Vagina (tissue), 2 donors: ENCODE data around the gene DYRK1A. TPM values are rescaled to one million over a fixed set of nuclear protein-coding genes. Genes with fewer than 3 reads are reported as not detected.
A peak's percentile ranks its signal among the peaks of the same experiment; 100 is the strongest.

ENCODE experiments used
- DNase-seq, 2 donors: peaks; one replicate each; pipeline ENCODE4 v3.0.0-alpha.2; 2017; ENCODE audit errors: extremely low spot score in 2 of 2
- H3K27ac ChIP-seq: fragments of 200-600 bp; sonication (generic); one replicate; pipeline ENCODE4 v1.5.1; 2019
- H3K27me3 ChIP-seq: fragments of 200-600 bp; sonication (generic); one replicate; pipeline ENCODE4 v1.5.1; 2019
- H3K36me3 ChIP-seq, 2 donors: fragments of 200-600 bp; sonication (generic); one replicate each; pipeline ENCODE4 v1.5.1; 2017 to 2019
- H3K4me1 ChIP-seq: fragments of 200-600 bp; sonication (generic); one replicate; pipeline ENCODE4 v1.5.1; 2019
- H3K4me3 ChIP-seq, 2 donors: fragments of 200-600 bp; sonication (generic); 1 replicate in 1 of 2; 2 replicates in 1 of 2; pipeline ENCODE4 v1.5.1; 2016 to 2019
- H3K9me3 ChIP-seq: fragments of 200-600 bp; sonication (generic); one replicate; pipeline ENCODE4 v1.5.1; 2019
- CTCF ChIP-seq, 3 experiments: fragments of 450-650 bp in 2 of 3; fragments of 200-600 bp in 1 of 3; sonication (generic) in 1 of 3; IDR thresholded peaks; one replicate each; pipeline ENCODE4 v1.5.1; 2017 to 2019; ENCODE audit warnings: antibody characterized with exemption in 3 of 3, mild to moderate bottlenecking in 2 of 3, moderate library complexity in 2 of 3
- POLR2A ChIP-seq, 2 donors: fragments of 450-650 bp; IDR thresholded peaks; one replicate each; pipeline ENCODE4 v1.6.1; 2017; ENCODE audit warnings: antibody characterized with exemption in 2 of 2, mild to moderate bottlenecking in 2 of 2, moderate library complexity in 2 of 2
- POLR2AphosphoS5 ChIP-seq, 2 donors: sonication (generic); formaldehyde crosslinking; IDR thresholded peaks; one replicate each; pipeline ENCODE4 v1.9.0; 2017; ENCODE audit warnings: antibody characterized with exemption in 2 of 2, mild to moderate bottlenecking in 2 of 2, low read depth in 1 of 2; ENCODE audit not compliant: insufficient read depth in 1 of 2
- intact Hi-C: fragments of 100-400 bp; cut with DNase I; formaldehyde crosslinking; loops from one replicate; pipeline ENCODE4 v1.15.1; 2023
- total RNA-seq: library from RNA; depleted of rRNA; stranded (reverse); fragments of >200 nt; gene quantifications from one replicate; pipeline ENCODE4 v1.2.3, GENCODE V29; 2016

Gene DYRK1A
- total RNA-seq, 1 donor from 2014 or later: 78.1 TPM

DNA sequence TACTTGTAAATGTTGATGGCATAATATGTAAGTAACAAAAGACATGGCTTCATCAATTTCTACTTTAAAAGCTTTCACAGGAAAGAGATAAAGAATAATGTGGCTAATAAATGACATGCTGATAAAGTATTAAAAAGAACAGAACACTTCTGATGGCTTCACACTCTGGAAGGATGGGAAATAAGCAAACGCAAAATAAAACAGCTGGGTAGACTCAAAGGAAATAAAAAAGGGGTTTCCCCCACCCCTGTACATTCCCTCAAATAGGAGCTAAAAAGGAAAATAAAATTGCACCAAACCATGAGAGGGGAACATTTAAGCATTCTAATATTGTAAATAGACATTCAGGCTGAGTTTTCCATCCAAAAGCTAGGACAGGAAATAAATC lies 27.0 kb upstream of the DYRK1A start:
- H3K9me3 ChIP-seq: no peaks in the 10 kb centered on the region
- H3K4me3 ChIP-seq: no peak overlapping the region
- intact Hi-C loops: loop anchor here (2.0 kb wide), 1 partner anchor 27 kb away; the partner anchor contains the start of gene DYRK1A
- TF ChIP-seq POLR2AphosphoS5 (IDR thresholded peaks at IDR 0.05; ENCODE audit: insufficient read depth in 1 of 2, low read depth in 1 of 2) (no peak), POLR2A (IDR thresholded peaks at IDR 0.05) (no peak), CTCF (IDR thresholded peaks at IDR 0.05) (no peak)
- H3K27ac ChIP-seq: peak overlapping the region; percentile 59
- H3K27me3 ChIP-seq: no peaks in the 10 kb centered on the region
- H3K4me1 ChIP-seq: peaks cover 24% of the 10 kb centered on the region
- H3K36me3 ChIP-seq: no peaks in the 10 kb centered on the region
- DNase-seq: no peak

GRCh38 chr21:37341254-37341960 lies 25.2 kb upstream of the DYRK1A start:
- DNase-seq: no peak
- Histone ChIP-seq H3K27ac (no peak overlapping the region), H3K36me3 (no peaks in the 10 kb centered on the region), H3K4me3 (no peak overlapping the region), H3K4me1 (peaks cover 24% of the 10 kb centered on the region), H3K9me3 (no peaks in the 10 kb centered on the region), H3K27me3 (no peaks in the 10 kb centered on the region)
- no peak for TF ChIP-seq POLR2A (IDR thresholded peaks at IDR 0.05)
- no peak for TF ChIP-seq POLR2AphosphoS5 (IDR thresholded peaks at IDR 0.05; ENCODE audit: insufficient read depth in 1 of 2, low read depth in 1 of 2)
- TF ChIP-seq CTCF (IDR thresholded peaks at IDR 0.05): no peak
- intact Hi-C loops: no loop called here

DNA sequence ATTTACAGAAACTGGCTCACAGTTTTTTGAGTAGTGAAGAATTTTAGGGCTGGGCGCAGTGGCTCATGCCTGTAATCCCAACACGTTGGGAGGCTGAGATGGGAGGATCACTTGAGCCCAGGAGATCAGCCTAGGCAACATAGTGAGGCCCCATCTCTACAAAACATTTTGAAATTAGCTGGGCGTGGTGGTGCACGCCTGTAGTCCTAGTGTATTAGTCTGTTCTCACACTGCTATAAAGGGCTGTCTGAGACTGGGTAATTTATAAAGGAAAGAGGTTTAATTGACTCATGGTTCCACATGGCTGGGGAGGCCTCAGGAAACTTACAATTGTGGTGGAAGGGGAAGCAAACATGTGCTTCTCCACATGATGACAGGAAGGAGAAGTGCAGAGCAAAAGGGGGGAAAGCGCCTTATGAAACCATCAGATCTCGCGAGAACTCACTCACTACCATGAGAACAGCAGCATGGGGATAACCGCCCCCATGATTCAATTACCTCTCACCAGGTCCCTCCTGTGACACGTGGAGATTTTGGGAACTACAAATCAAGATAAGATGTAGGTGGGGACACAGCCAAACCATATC lies 24.4 kb upstream of the DYRK1A start:
- no peak for DNase-seq
- intact Hi-C loops: no loop called here
- H3K4me3 ChIP-seq: no peak overlapping the region
- H3K27ac ChIP-seq: no peak overlapping the region
- no peaks in the 10 kb centered on the region for H3K36me3 ChIP-seq
- H3K9me3 ChIP-seq: no peaks in the 10 kb centered on the region
- no peaks in the 10 kb centered on the region for H3K27me3 ChIP-seq
- TF ChIP-seq POLR2AphosphoS5 (IDR thresholded peaks at IDR 0.05; ENCODE audit: insufficient read depth in 1 of 2, low read depth in 1 of 2): no peak
- no peak for TF ChIP-seq POLR2A (IDR thresholded peaks at IDR 0.05)
- no peak for TF ChIP-seq CTCF (IDR thresholded peaks at IDR 0.05)
- peaks cover 24% of the 10 kb centered on the region for H3K4me1 ChIP-seq

DNA sequence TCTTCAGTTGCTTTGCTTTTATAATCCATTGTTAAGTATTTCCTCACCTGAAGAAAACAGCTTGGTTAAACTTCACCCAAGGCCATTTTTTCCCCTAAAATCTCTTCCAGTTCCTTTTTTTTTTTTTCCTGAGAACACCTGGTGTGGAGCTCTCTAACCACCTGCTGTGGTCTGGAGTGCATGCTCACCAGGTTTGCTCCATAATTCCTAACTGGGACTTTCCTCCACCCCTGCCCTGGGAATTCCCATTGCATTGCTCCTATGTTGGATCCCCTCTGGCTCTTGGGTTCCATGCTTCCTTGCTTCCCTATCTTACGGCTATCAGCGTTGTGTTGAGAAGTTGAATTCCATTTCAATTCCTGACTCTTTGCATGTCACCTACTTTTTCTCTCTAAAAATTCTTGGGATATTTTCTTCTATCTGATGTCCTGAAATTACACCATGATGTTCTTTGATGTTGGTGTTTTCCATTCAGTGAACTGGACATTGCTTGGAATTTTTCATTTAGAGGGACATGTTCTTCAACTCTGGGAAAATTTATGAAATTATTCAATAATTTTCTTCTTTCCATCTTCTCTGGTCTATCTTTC lies 19.6 kb upstream of the DYRK1A start:
- no peak for TF ChIP-seq POLR2AphosphoS5 (IDR thresholded peaks at IDR 0.05; ENCODE audit: insufficient read depth in 1 of 2, low read depth in 1 of 2)
- TF ChIP-seq POLR2A (IDR thresholded peaks at IDR 0.05): no peak
- no peak for TF ChIP-seq CTCF (IDR thresholded peaks at IDR 0.05)
- Histone ChIP-seq H3K9me3 (peaks cover 3% of the 10 kb centered on the region), H3K27me3 (no peaks in the 10 kb centered on the region), H3K27ac (no peak overlapping the region), H3K4me3 (no peak overlapping the region), H3K36me3 (no peaks in the 10 kb centered on the region), H3K4me1 (peaks cover 2% of the 10 kb centered on the region)
- DNase-seq: no peak
- intact Hi-C loops: no loop called here

DNA sequence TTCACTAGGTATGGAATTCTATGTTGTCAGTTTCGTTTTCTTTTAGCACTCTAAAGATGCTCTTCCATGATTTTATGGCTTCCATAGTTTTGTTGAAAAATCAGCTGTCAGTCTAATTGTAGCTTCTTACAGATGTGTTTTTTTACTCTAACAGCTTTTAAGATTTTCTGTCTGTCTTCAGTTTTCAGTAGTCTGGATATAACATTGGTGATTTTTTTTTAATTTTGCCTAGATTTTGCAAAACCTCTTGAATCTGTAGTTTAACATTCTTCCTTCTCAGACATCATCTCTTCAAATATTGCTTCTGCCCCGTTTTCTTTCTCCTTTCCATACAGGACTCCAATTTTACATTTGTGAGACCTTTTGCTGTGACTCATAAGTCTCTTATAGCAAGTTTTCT lies 17.9 kb upstream of the DYRK1A start:
- Histone ChIP-seq H3K4me1 (no peaks in the 10 kb centered on the region), H3K36me3 (no peaks in the 10 kb centered on the region), H3K27ac (no peak overlapping the region), H3K4me3 (no peak overlapping the region), H3K27me3 (no peaks in the 10 kb centered on the region), H3K9me3 (peaks cover 3% of the 10 kb centered on the region)
- intact Hi-C loops: no loop called here
- TF ChIP-seq POLR2AphosphoS5 (IDR thresholded peaks at IDR 0.05; ENCODE audit: insufficient read depth in 1 of 2, low read depth in 1 of 2): no peak
- TF ChIP-seq CTCF (IDR thresholded peaks at IDR 0.05): no peak
- no peak for TF ChIP-seq POLR2A (IDR thresholded peaks at IDR 0.05)
- no peak for DNase-seq
